ENCODE results near the gene FBXW9. TPM values are rescaled to one million over a fixed set of nuclear protein-coding genes. Genes with fewer than 3 reads are reported as not detected.

The FBXW9 gene
- total and polyA plus RNA-seq, 2 of the 13 experiments (the other 11 are each of a cell fraction or from before 2014, with no cell fraction given): 5.7 to 6.1 TPM

GRCh38 chr19:12696366-12697335 is at the start of gene FBXW9 (continued):
- TF ChIP-seq ZIK1 (CRISPR knock-in tag; IDR thresholded peaks at IDR 0.05; ENCODE audit: borderline replicate concordance, low read depth): peak; percentile 69; the same call in 1 of the 2 replicates
- TF ChIP-seq ELF3 (CRISPR knock-in tag; IDR thresholded peaks at IDR 0.05): peak; percentile 44; the same call in 1 of the 2 replicates
- 0 out of 2 replicates have a peak, but pooled peaks have one; percentile 52 for TF ChIP-seq ZNF142 (CRISPR knock-in tag; IDR thresholded peaks at IDR 0.05)
- peak; percentile 97 for TF ChIP-seq HOXA3 (CRISPR knock-in tag; IDR thresholded peaks at IDR 0.05)
- peak; percentile 33; the same call in 1 of the 2 replicates for TF ChIP-seq UBTF (CRISPR knock-in tag; IDR thresholded peaks at IDR 0.05)
- no peak; the same call in 1 of the 2 replicates for TF ChIP-seq FOXO1 (CRISPR knock-in tag; IDR thresholded peaks at IDR 0.05)
- no peak for TF ChIP-seq KAT2B (IDR thresholded peaks at IDR 0.05; ENCODE audit: borderline replicate concordance, low read depth, low read length)
- peak; percentile 76; the same call in 1 of the 2 replicates for TF ChIP-seq GMEB1 (CRISPR knock-in tag; IDR thresholded peaks at IDR 0.05; ENCODE audit: borderline replicate concordance)
- no peak for TF ChIP-seq LCORL (IDR thresholded peaks at IDR 0.05)
- TF ChIP-seq LCORL (CRISPR knock-in tag; IDR thresholded peaks at IDR 0.05): 0 out of 2 replicates have a peak, but pooled peaks have one; percentile 22
- TF ChIP-seq RCOR2 (CRISPR knock-in tag; IDR thresholded peaks at IDR 0.05): no peak
- TF ChIP-seq ZNF605 (CRISPR knock-in tag; IDR thresholded peaks at IDR 0.05): peak; percentile 44; the same call in 1 of the 2 replicates
- no peak for TF ChIP-seq SP1 (IDR thresholded peaks at IDR 0.05)
- peak; percentile 58; the same call in 1 of the 2 replicates for TF ChIP-seq SP1 (CRISPR knock-in tag; IDR thresholded peaks at IDR 0.05)
- peak; percentile 17 for TF ChIP-seq SKI (IDR thresholded peaks at IDR 0.05; ENCODE audit: partially characterized antibody)
- peak; percentile 84; the same call in 1 of the 2 replicates for TF ChIP-seq ZNF782 (CRISPR knock-in tag; IDR thresholded peaks at IDR 0.05; ENCODE audit: borderline replicate concordance)
- peak; percentile 87 for TF ChIP-seq ZNF792 (CRISPR knock-in tag; IDR thresholded peaks at IDR 0.05)
- peak; percentile 7; the same call in 1 of the 2 replicates for TF ChIP-seq ZNF34 (CRISPR knock-in tag; IDR thresholded peaks at IDR 0.05; ENCODE audit: borderline replicate concordance)
